GM19397 (cell line): ENCODE results near the gene ELOVL5.
"Not testable (repeated sequence)": the region's sequence is repeated elsewhere in the genome, so short reads cannot be mapped to it uniquely, and the experiment has no call there.

ENCODE experiments used
- ATAC-seq: cut with Tn5 transposase; IDR thresholded peaks from one replicate; pipeline ENCODE4 v1.9.1; 2021; ENCODE audit warnings: mild to moderate bottlenecking, moderate library complexity; ENCODE audit not compliant: unreplicated experiment

ELOVL5 gene

DNA sequence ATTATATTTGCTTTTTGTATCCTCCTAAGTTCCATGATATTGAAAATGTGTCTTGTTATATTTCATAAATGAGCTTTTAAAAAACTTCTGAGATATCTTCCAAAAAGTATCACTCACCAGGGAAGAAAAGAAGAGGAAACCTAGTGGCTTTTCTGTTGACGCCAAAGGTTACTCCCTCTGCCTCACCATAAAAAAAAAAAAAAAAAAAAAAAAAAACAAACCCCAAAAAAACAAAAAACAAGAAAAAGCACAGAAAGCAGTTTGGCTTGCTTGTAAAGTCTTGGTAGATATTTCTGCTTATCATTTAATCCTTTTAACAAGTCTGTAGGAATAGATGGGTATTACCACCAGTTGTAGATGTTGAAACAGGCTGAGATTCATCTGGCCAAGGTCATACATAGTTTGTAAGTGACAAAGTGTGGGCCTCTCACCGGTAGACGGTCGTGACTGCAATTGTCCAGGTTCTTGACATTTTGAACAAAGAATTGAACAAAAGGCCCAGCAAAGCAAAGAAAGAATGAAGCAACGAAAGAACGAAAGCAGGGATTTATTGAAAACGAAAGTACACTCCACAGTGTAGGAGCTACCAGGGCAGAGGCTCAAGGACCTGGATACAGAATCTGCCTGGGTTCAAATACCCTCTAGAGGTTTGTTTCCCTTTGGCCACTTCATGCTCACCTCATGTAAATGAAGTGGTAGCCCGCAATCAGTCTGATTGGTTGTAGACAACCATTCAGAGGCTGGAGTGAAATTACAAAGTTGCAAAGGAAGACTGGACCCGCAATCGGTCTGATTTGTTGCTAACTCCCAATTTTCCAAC lies 11.6 kb upstream of the ELOVL5 start:
- ATAC-seq = no peak

DNA sequence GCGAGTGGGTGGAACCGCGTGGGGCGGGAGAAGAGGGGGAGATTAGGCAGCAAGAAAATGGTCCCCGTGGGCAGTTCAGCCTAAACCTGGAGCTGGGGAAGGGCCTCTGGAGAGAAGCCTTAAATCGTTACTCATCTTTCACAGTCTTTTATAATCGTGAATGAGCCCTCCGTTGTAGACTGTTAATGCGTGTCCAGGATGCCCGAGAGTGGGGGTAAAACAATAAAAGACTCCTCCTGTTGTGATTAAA lies 11.0 kb upstream of the ELOVL5 start:
- no peak for ATAC-seq

GRCh38 chr6:53359095-53359842 lies 10.5 kb upstream of the ELOVL5 start:
- peak; percentile 97 for ATAC-seq

DNA sequence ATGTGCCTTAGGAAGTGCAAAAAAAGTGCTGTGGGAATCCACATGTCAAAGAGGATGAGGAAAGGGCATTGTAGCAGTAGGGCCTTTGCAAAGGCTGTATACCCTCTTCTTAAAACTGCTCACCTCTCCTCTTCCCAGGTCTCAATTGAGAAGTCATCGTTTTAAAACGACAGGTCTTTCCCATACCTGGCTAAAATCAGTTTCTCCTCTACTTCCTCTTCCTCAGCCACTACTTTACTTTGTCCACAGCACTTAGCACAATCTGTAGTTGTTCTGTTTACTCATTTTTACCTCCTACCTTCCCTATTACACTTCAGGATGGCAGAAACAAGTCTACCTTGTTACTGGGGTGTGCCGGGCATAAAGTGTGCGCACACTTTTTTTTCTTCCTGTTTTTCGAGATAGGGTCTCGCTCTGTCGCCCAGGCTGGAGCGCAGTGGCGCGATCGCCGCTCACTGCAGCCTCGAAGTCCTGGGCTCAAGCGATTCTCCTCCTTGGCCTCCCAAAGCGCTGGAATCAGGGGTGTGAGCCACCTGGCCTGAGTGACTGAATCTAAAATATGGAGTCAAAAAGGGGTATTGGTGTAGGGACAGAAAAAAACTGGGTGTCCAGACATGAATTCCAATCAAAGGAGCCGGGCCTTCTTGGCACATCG lies 9.8 kb upstream of the ELOVL5 start:
- ATAC-seq = peak; percentile 8

GRCh38 chr6:53357576-53358360 lies 9.0 kb upstream of the ELOVL5 start:
- no peak for ATAC-seq

GRCh38 chr6:53353624-53354023 lies 4.9 kb upstream of the ELOVL5 start:
- ATAC-seq = no peak

GRCh38 chr6:53352360-53352759 lies 3.6 kb upstream of the ELOVL5 start:
- ATAC-seq = no peak

DNA sequence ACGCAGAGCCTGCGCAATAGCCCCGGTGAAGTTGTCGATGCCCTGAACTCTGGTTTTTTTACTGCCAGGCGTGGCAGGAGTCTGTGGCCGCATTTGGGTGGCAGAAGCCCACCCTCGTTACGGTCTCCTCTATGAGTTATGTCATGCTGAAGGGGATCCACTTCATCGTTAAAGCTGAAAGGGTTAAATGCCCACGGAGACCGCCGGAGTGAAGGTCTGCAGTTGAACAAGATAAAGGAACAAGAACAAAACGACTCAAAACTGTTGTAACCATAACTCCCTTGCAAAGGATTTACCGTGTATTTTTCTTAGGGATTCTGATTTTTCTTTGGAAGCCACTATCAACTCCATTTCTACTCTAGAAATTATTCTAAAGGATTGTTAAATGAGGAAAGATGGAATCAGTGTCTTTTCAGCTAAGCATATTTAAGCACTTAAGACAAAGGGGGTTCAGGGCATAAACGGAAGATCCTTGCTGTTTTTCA lies 501 bp upstream of the ELOVL5 start:
- ATAC-seq = no peak

DNA sequence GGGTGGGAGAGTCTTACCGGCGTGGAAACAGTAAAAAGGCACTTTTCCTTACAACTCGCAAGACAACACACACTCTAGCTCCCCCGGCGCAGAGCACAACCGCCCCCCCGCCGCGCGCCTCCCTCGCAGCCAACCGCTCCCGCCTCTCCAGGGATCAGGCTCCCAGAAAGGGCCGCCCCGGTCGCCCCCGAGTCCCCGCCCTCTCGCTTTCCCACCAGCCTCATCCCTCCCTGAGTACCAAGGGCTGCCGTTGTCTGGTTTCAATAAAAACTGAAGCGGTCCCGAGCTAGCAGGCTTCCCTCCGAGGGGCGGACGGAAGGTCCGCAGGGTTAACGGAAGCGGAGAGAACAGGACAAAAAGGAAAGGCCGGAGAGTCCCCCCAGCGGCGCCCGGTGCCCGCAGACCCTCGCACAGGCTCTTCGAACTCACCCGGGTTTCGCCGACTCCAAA lies 804 bp downstream of the ELOVL5 start:
- ATAC-seq = peak; percentile 24

DNA sequence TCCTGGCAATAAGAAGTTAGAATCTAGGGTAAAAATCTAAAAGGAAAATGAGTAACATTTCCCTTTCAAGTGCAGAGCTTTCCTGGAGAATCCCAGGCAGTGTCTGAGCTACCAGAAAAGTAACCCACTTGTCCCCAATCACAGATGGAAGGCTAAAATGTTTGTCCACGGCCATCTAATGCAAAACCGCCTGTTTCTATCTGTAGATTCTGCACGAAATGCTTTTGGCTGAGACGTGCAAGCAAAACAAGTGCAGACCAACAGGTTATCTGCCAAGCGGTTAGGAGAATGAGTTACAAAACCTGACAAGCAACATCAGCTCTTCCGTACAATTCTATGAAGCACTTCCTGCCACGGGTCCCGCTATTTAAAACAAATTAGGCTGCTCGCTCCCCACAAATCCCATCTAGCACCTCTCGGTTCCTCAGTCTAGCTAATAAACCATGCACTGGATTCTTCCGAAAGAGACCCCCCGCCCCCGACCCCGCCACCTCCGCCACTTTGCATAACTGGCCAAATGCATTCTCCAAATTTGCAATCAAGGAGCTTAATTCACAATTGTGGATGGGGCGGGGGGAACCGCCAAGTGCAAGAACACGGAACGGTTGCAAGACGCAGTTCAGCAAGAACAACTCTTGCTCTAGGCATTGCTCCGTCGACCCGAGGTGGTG lies 1.4 kb downstream of the ELOVL5 start:
- peak; percentile 18 for ATAC-seq

DNA sequence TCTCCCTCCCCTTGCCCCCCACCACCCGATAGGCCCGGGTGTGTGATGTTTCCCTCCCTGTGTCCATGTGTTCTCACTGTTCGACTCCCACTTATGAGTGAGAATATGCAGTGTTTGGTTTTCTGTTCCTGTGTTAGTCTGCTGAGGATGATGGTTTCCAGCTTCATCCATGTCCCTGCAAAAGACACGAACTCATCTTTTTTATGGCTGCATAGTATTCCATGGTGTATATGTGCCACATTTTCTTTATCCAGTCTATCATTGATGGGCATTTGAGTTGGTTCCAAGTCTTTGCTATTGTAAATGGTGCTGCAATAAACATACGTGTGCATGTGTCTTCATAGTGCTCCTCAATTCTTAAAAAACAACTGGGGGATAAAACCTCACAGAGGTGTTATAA lies 2.7 kb downstream of the ELOVL5 start:
- not testable (repeated sequence) for ATAC-seq

DNA sequence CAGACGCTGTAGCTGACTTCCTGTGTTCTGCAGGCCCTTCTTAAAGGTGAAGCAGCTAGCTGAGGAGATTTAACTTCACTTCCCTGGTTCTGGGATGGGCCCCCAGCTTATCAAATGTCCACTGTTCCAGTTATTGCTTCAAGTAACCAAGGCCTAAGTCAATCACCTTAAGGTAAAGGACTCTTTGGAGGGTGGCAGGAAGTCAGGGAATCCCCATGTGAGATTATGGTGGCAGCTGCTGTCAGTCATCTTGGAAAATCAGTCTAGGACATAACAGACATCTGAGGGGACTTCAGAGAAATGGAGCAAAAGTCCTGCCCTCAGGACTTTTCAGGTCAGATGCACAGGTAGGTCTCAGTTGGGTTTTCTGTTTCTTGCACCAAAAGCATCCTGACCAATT lies 3.8 kb downstream of the ELOVL5 start:
- ATAC-seq = no peak

GRCh38 chr6:53343092-53343491 lies 5.7 kb downstream of the ELOVL5 start:
- no peak for ATAC-seq

GRCh38 chr6:53342217-53342616 lies 6.5 kb downstream of the ELOVL5 start:
- no peak for ATAC-seq

GRCh38 chr6:53340536-53340935 lies 8.2 kb downstream of the ELOVL5 start:
- no peak for ATAC-seq

- ATAC-seq = no peak
Measured at GRCh38 chr6:53339424-53339823, 9.3 kb downstream of the ELOVL5 start.

DNA sequence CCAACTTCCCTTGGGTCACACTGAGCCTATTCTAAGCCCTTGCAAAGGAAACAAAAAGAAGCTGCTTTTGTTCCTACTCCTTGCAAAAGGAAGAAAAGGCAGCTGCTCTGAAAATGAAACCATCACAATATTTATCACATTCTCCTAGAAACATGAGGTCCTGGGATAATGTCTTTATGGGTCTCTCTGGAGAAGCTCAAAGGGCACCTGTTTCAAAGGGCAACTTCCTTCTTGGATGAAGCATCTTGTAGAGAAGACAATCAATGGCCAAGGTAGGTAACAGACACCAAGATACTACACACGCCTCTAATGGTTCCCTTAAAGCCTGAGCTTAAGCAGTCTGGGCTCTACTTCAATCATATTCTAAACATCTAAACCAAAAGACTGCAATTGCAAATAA lies 10.4 kb downstream of the ELOVL5 start:
- ATAC-seq = no peak

DNA sequence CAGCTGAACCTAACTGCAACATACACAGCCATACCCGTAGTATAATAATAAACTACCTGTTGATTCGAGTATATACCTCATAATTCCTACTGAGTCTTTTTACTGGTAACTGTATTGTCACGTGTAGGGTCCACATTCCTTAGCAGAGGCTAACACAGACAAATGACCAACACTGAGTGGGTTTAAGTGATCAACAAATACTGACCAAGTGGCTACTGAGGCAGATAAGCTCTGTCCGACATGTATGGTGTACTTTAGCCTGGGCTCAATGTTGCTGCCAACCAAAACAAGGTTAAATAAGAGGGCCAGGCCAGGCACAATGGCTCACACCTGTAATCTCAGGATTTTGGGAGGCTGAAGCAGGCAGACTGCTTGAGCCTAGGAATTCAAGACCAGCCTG lies 12.7 kb downstream of the ELOVL5 start:
- ATAC-seq = no peak

- peak; percentile 83 for ATAC-seq
Measured at GRCh38 chr6:53335224-53335994, 13.3 kb downstream of the ELOVL5 start.
